ENCODE results near the gene PRKCI.
"Not testable (repeated sequence)": the region's sequence is repeated elsewhere in the genome, so short reads cannot be mapped to it uniquely, and the experiment has no call there.

PRKCI gene

GRCh38 chr3:170327868-170328548 is 105.8 kb downstream of the PRKCI start:
- not testable (repeated sequence) for H3K4me3 ChIP-seq, H3K27ac ChIP-seq

DNA sequence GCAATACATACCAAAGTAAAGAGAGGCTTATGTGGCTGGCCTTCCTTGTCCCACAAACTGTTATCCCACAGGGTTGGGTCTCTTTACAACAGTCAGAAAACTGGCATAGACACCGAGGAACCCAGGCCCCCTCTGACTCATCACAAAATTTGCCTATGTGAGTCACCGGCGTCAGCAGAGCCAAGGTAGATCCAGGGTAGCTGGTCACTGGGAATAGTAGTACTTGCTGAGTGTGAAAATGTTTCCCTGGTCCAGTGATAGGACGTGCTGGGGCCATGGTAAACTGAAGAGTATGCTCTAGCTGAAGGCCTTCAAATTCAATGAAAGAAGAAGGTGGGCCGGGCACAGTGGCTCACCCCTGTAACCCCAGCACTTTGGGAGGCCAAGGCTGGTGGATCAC is 108.1 kb downstream of the PRKCI start:
- Histone ChIP-seq H3K27ac (no peak overlapping the region), H3K4me3 (no peak overlapping the region)

DNA sequence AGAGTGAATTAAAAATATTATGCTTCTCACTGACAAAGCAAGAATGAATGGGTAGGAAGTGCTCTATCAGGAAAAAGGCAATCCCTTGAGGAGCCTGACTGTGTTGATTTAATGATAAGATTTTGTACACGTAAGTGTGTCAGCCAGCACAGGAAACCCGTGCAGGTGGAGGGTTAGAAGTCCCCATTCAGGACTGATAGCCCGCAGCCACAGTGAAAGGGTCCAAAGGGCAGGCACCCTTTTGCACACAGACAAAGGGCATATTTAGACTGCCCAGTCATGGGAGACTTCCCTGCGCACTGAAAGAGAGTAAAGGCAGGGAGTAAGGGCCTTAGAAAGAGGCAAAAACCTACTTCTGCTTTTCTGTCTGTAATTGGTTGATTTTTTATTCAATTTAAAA is 108.9 kb downstream of the PRKCI start:
- Histone ChIP-seq H3K4me3 (no peak overlapping the region), H3K27ac (no peak overlapping the region)

DNA sequence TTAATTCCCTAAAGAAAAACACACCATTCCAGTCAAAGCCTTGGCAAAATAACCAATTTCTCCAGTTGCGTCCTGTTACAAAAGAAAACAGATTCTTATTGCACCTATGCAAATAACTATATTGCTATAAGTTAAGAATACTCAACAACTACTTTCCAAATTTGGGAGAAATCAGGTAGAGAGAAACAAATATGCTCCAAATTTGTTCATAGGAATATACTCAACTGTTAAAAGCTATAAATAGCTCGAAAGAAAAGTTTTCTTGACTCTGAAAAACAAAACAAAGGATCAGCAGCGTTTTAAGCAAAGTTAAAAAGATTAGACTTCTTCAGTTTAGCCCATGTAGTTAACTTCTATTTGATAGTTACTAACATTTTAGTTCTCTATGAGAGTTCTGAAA is 115.2 kb downstream of the PRKCI start:
- no peak overlapping the region for H3K4me3 ChIP-seq

DNA sequence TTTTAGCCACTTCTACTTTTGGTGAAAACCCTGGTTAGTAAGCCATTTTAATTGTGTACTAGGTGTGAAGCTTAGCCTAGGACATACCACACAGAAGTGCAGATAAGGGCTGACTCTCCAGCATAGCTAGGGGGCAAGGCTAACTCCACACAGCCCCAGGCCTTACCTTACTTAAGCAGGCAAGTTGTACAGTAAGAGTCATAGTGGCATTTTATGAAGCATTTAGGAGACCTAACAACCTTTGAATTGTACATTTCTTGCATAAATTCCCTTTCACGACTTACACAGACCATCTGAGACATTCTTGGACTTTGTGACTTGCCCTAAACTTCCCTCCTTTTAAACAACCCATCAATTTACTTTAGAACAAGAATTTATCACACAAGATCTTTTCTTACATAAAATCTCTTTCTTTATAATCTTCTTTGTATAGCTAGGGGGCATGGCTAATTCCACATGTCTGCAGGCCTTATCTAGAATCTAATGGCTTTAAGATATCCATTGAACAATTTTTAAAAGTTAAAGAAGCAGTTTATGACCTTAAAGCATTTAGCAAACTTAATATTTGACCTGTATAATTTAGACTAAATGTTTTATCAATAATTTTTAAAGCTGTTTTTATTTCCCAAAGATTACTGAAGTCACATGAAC is 116.6 kb downstream of the PRKCI start:
- Histone ChIP-seq H3K27ac (no peak overlapping the region), H3K4me3 (no peak overlapping the region)

More for the DNA sequence above, 115.2 kb downstream of the PRKCI start:
- H3K27ac ChIP-seq: no peak overlapping the region

DNA sequence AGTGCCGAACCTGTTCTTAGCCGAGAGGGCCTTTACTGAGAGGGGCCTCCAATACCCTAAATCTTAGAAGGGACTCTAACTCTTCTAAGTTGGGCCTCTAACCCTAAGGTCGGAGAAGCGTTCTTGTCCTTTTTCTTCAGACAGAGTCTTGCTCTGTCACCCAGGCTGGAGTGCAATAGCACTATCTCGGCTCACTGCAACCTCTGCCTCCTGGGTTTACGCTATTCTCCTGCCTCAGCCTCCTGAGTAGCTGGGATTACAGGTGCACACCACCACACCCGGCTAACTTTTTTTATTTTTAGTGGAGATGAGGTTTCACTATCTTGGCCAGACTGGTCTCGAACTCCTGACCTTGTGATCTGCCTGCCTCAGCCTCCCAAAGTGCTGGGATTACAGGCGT is 120.0 kb downstream of the PRKCI start:
- not testable (repeated sequence) for H3K27ac ChIP-seq, H3K4me3 ChIP-seq

DNA sequence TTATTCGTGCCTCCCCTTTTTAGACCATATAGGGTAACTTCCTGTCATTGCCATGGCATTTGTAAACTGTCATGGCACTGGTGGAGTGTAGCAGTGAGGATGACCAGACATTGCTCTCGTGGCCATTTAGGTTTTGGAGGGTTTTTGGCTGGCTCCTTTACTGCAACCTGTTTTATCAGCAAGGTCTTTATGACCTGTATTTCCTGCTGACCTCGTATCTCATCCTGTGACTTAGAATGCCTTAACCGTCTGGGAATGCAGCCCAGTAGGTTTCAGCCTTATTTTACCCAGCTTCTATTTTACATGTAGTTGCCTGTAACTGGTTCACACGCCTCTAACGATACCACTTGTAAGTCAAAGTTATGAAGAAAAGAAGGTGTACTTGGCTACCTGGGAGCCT is 121.6 kb downstream of the PRKCI start:
- peak overlapping the region in 1 of 21 experiments; percentile 39 for H3K27ac ChIP-seq
- H3K4me3 ChIP-seq: not testable (repeated sequence)

DNA sequence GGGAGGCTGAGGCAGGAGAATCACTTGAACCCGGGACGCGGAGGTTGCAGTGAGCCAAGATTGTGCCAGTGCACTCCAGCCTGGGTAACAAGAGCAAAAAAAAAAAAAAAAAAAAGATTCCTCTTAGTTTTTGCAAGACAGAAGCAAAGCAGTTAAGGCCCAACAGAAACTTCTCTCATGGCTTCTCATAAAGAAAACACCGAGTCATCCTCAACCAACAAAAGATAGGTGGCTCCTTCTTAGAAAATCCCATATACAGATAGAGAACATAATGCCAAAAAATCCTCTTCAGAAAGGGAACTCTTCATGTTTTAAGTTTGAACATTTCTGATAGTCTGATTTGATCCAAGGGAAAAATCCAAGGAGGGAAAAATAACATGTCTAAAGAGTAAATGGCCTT is 122.7 kb downstream of the PRKCI start:
- Histone ChIP-seq H3K4me3 (no peak overlapping the region), H3K27ac (peak overlapping the region in 1 of 21 experiments; percentile 39)

DNA sequence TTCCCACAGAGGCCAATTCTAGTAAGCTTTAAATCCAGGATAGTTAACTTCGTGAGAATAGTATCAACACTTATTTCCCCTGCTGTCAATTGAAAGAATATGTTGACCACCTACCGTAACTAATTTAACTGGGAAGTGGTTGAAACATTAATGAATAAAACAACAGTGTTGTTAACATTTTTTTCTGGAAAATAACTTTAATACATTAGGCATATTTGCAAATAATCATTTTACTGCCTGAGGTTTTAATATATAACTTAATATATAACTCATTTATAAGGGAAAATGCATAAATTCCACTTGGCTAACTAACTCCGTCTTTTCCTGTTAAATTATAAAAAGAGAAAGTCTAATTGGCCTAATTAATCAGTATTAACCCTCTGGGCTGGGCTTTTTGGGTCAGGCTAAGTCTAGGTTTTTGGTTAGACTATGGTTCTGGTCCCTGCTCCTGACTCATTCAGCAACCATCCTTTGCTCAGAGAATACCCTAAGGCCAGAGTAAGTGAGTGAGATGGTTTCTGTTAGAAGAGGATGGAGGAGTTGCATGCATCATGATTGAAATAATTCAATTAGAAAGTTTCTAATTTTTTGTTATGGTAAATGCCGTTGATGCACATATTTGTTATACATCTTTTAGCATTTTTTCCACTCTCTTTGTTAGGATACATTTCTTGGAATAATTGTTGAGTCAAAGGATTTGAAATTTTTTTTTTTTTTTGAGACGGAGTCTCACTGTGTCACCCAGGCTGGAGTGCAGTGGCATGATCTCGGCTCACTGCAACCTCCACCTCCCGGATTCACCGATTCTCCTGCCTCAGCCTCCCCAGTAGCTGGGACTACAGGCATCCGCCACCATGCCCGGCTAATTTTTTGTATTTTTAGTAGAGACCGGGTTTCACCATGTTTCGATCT is 124.5 kb downstream of the PRKCI start:
- H3K4me3 ChIP-seq: no peak overlapping the region
- no peak overlapping the region for H3K27ac ChIP-seq

DNA sequence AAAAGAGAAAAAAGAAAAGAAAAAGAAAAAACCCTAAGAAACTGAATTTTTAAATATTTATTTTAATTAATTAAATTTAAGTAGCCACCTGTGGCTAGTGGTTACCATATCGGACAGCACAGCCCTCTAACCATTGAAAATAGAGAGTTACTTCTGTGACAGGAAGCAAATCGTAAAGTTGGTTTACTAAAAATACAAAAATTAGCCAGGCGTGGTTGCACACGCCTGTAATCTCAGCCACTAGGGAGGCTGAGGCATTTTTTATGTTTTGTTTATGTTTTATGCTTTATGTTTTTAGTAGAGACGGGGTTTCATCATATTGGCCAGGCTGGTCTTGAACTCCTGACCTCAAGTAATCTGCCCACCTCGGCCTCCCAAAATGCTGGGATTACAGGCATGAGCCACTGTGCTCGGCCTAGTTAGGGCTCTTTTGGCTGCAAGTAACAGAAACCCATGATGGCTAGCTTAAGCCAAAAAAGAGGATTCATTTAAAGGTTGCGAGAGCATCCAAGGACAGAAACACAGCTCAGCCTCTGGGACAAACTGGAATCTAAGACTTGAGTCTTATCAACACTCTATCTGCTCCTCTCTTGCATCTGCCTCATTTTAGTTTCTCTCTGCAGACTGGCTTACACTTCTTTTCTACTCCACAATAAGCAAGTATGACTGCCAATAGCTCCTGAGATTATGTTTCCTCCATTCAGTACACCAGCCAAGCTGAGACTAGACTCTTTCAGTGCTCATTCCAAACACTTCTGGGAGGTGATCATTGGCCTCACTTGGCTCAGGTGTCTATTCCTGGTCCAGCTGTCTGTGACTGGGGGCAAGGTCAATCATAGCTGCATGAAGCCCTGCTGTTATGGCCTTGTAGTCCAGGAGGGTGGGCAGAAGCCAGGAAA is 128.5 kb downstream of the PRKCI start:
- H3K4me3 ChIP-seq: no peak overlapping the region
- no peak overlapping the region for H3K27ac ChIP-seq

- H3K27ac ChIP-seq: no peak overlapping the region
- H3K4me3 ChIP-seq: no peak overlapping the region
These were observed 130.7 kb downstream of the PRKCI start for GRCh38 chr3:170352936-170353335.

GRCh38 chr3:170353485-170353884 is 131.3 kb downstream of the PRKCI start:
- H3K4me3 ChIP-seq: no peak overlapping the region
- no peak overlapping the region for H3K27ac ChIP-seq

DNA sequence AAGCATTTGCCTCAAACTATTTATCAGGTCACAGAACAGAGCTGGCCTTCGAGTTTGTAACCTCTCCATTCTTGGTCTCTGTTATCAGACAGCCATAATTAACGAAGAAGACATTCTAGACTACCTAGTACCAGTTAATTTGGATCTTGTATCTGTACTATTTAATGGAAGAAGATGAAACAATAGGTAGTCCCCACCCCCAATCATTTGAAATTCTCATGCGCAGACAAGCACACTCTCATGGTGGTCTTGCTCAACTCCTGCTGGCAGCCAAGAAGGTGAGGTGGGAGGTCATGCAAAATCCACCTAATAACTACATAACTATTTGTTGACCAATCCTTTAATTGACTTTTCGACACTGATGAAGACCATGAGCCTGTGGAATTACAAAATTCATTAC is 132.5 kb downstream of the PRKCI start:
- Histone ChIP-seq H3K27ac (no peak overlapping the region), H3K4me3 (no peak overlapping the region)

Measured in skin epidermis (tissue), 12 donors.